SK-N-SH treated with all-trans-retinoic acid at 6 μM for 48 hours (cell line): Measurements from ENCODE around the gene NR1D2.

ENCODE experiments used
- ARNTL ChIP-seq: fragments of 450-650 bp; formaldehyde crosslinking; IDR thresholded peaks from 2 replicates; pipeline ENCODE4 v1.5.0; 2020; ENCODE audit warnings: low read depth, mild to moderate bottlenecking, moderate library complexity, borderline replicate concordance
- CREB5 ChIP-seq: fragments of 250-450 bp; sonication (Bioruptor Pico); IDR thresholded peaks from 2 replicates; pipeline ENCODE4 v1.5.1; 2020; ENCODE audit warnings: low read depth, mild to moderate bottlenecking, moderate library complexity
- CSDC2 ChIP-seq: fragments of 250-450 bp; sonication (Bioruptor Pico); IDR thresholded peaks from 2 replicates; pipeline ENCODE4 v1.5.0; 2020; ENCODE audit warnings: mild to moderate bottlenecking, moderate library complexity
- CSRNP3 ChIP-seq: fragments of 250-450 bp; sonication (Bioruptor Pico); IDR thresholded peaks from 2 replicates; pipeline ENCODE4 v1.5.1; 2021; ENCODE audit warnings: mild to moderate bottlenecking, moderate library complexity
- GLIS3 ChIP-seq: fragments of 250-450 bp; sonication (Bioruptor Pico); IDR thresholded peaks from 2 replicates; pipeline ENCODE4 v1.5.0; 2020; ENCODE audit warnings: mild to moderate bottlenecking, moderate library complexity
- OSR1 ChIP-seq: fragments of 250-450 bp; sonication (Bioruptor Pico); IDR thresholded peaks from 2 replicates; pipeline ENCODE4 v1.8.0; 2022; ENCODE audit warnings: moderate library complexity, mild to moderate bottlenecking, inconsistent platforms
- RARB ChIP-seq: fragments of 250-450 bp; sonication (Bioruptor Pico); IDR thresholded peaks from 2 replicates; pipeline ENCODE4 v1.8.0; 2021; ENCODE audit warnings: mild to moderate bottlenecking, moderate library complexity
- TOX ChIP-seq: fragments of 250-450 bp; sonication (Bioruptor Pico); IDR thresholded peaks from 2 replicates; pipeline ENCODE4 v1.8.0; 2021; ENCODE audit warnings: mild to moderate bottlenecking, moderate library complexity, borderline replicate concordance
- TSHZ2 ChIP-seq: fragments of 250-450 bp; sonication (Bioruptor Pico); IDR thresholded peaks from 2 replicates; pipeline ENCODE4 v1.5.0; 2020; ENCODE audit warnings: mild to moderate bottlenecking, moderate library complexity
- ZC3H10 ChIP-seq: fragments of 250-450 bp; sonication (Bioruptor Pico); IDR thresholded peaks from 2 replicates; pipeline ENCODE4 v1.5.1; 2021; ENCODE audit warnings: mild to moderate bottlenecking, moderate library complexity
- ZFP3 ChIP-seq: fragments of 250-450 bp; sonication (Bioruptor Pico); IDR thresholded peaks from 2 replicates; pipeline ENCODE4 v1.5.0; 2020; ENCODE audit warnings: mild to moderate bottlenecking, moderate library complexity
- ZFP30 ChIP-seq: fragments of 450-650 bp; formaldehyde crosslinking; IDR thresholded peaks from 2 replicates; pipeline ENCODE4 v1.5.0; 2022; ENCODE audit warnings: mild to moderate bottlenecking, moderate library complexity
- ZNF565 ChIP-seq: fragments of 450-650 bp; formaldehyde crosslinking; conservative IDR thresholded peaks from 2 replicates; pipeline ENCODE4 v1.5.0; 2020; ENCODE audit warnings: low read depth, mild to moderate bottlenecking, moderate library complexity
- ZNF70 ChIP-seq: fragments of 450-650 bp; formaldehyde crosslinking; IDR thresholded peaks from 2 replicates; pipeline ENCODE4 v1.5.0; 2020; ENCODE audit warnings: mild to moderate bottlenecking, moderate library complexity

DNA sequence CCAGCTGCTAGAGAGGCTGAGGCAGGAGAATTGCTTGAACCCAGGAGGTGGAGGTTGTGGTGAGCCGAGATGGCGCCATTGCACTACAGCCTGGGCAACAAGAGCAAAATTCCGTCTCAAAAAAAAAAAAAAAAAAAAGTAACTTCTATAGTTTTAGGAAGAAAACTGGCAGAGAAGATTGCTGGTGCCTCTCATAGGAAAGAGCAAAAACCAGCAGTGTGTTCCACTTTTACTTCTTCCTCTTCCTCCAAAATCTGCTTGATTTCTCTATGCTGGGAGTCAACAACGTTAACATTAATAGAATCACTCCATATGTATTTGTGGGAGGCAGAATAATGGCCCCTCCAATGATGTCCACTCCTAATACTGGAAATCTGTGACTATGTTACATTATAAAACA lies 12.5 kb upstream of the NR1D2 start:
- TF ChIP-seq RARB (CRISPR knock-in tag) (no peak), OSR1 (CRISPR knock-in tag) (no peak), ZNF565 (CRISPR knock-in tag) (no peak), GLIS3 (CRISPR knock-in tag) (no peak), ARNTL (CRISPR knock-in tag) (no peak), ZNF70 (CRISPR knock-in tag) (no peak), TSHZ2 (CRISPR knock-in tag) (no peak), ZFP30 (no peak), CREB5 (CRISPR knock-in tag) (no peak), TOX (CRISPR knock-in tag) (no peak), ZC3H10 (CRISPR knock-in tag) (no peak), ZFP3 (no peak), CSRNP3 (CRISPR knock-in tag) (no peak), CSDC2 (CRISPR knock-in tag) (no peak)
